Measurements from ENCODE around the gene NCR2.

DNA sequence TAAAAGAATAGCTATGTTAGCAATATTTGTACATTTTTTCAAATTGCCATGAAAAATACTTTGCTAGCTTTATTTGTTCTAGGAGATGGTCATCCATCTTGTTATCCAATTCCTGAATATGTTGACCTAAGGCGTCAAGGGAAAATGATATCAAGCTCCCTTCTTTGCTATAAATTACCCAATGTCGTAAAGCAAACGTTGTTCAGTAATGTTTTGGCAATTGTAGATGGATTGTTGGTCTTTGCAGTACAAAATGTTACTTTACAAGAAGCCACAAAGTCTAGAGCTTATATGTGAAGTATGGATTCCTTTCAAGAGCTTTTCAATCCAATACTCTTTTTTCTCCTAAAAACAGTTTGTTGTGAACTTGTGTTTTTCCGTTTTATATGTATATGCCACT lies 3.3 kb downstream of the NCR2 start:
- no peak for TF ChIP-seq EZH2 (IDR thresholded peaks at IDR 0.05; ENCODE audit: low read depth)
- TF ChIP-seq CTCF (conservative IDR thresholded peaks at IDR 0.05) = no peak

Data from PC-9 (cell line).